Measurements from ENCODE around the gene STX8. TPM values are rescaled to one million over a fixed set of nuclear protein-coding genes. Genes with fewer than 3 reads are reported as not detected.

The STX8 gene
- total RNA-seq, 2 donors from 2014 or later = 46.6 to 72.4 TPM

DNA sequence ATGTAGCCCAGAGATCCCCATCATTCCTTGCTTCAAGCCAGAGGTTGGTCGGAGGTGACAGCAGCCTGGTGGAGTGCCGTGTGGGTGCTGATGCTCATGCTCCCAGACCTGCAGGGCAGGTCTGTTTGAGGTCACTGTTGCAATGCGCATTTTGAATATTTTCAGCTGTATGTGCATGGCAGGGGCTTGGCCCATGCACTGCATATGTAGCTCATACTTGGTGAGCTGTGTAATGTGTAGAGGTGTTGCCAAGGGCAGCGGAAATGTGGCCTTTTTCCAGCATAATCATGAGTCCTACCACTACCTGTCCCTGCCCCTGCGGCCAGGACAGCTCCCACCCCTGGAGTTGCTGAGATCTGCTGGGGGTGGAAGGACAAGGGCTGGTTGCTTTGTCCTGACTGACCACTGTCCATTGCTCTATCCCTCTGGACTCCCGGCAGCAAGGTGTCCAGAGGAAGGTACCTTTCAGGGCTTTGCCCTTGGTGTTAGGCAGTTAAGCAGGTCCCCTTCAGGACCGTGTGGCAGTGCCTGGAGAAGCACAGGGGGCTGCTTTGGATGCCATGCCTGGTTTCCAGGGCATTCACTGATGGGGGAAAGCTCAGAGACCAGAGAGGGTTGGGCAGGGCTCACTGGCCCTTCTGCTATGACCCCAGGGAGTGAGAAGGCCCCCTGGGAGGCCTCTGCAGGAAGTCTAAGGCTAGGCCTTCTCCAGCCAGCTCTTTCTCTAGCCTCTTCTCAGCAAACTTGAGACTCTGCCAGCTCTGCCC lies 339.2 kb downstream of the STX8 start:
- H3K27ac ChIP-seq = no peak overlapping the region
- no peak for DNase-seq (ENCODE audit: low spot score)
- intact Hi-C loops (cut with DNase I) = no loop called here
- no peaks in the 10 kb centered on the region for H3K4me1 ChIP-seq (replicated peaks)
- H3K27me3 ChIP-seq (replicated peaks; ENCODE audit: insufficient read depth) = no peaks in the 10 kb centered on the region
- WGBS = 90% methylated on average over 7 of the region's 7 CpGs
- TF ChIP-seq, protein P1, sequence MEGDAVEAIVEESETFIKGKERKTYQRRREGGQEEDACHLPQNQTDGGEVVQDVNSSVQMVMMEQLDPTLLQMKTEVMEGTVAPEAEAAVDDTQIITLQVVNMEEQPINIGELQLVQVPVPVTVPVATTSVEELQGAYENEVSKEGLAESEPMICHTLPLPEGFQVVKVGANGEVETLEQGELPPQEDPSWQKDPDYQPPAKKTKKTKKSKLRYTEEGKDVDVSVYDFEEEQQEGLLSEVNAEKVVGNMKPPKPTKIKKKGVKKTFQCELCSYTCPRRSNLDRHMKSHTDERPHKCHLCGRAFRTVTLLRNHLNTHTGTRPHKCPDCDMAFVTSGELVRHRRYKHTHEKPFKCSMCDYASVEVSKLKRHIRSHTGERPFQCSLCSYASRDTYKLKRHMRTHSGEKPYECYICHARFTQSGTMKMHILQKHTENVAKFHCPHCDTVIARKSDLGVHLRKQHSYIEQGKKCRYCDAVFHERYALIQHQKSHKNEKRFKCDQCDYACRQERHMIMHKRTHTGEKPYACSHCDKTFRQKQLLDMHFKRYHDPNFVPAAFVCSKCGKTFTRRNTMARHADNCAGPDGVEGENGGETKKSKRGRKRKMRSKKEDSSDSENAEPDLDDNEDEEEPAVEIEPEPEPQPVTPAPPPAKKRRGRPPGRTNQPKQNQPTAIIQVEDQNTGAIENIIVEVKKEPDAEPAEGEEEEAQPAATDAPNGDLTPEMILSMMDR (IDR thresholded peaks at IDR 0.05) = no peak
- TF ChIP-seq POLR2A (IDR thresholded peaks at IDR 0.05) = no peak
- no peak for TF ChIP-seq POLR2AphosphoS5 (IDR thresholded peaks at IDR 0.05)
- no peaks in the 10 kb centered on the region for H3K9me3 ChIP-seq
- H3K36me3 ChIP-seq = no peaks in the 10 kb centered on the region
- H3K4me3 ChIP-seq = no peak overlapping the region

DNA sequence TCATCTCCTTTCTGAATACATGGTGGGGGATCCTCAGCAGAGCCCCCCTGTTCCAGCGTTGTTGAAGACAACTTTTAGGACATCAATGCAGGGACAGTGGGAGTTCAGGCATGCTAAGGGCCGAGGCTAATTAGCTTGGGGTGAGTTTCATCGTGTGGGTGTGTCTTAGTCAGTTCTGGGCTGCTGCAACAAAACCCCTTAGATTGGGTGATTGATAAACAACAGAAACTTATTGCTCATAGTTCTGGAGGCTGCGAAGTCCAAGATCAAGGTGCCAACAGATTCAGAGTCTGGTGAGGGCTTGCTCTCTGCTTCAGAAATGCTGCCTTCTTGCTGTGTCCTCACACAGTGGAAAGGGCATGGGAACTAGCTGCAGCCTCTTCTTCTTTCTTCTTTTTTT lies 340.3 kb downstream of the STX8 start:
- Histone ChIP-seq H3K27me3 (replicated peaks; ENCODE audit: insufficient read depth) (no peaks in the 10 kb centered on the region), H3K4me1 (replicated peaks) (no peaks in the 10 kb centered on the region), H3K27ac (no peak overlapping the region), H3K4me3 (no peak overlapping the region), H3K36me3 (no peaks in the 10 kb centered on the region), H3K9me3 (no peaks in the 10 kb centered on the region)
- TF ChIP-seq POLR2AphosphoS5 (IDR thresholded peaks at IDR 0.05) = no peak
- TF ChIP-seq, protein P1 (IDR thresholded peaks at IDR 0.05) = no peak
- no peak for TF ChIP-seq POLR2A (IDR thresholded peaks at IDR 0.05)
- DNase-seq (ENCODE audit: low spot score) = no peak
- intact Hi-C loops (cut with DNase I) = no loop called here
- 93% methylated on average over 4 of the region's 4 CpGs for WGBS

DNA sequence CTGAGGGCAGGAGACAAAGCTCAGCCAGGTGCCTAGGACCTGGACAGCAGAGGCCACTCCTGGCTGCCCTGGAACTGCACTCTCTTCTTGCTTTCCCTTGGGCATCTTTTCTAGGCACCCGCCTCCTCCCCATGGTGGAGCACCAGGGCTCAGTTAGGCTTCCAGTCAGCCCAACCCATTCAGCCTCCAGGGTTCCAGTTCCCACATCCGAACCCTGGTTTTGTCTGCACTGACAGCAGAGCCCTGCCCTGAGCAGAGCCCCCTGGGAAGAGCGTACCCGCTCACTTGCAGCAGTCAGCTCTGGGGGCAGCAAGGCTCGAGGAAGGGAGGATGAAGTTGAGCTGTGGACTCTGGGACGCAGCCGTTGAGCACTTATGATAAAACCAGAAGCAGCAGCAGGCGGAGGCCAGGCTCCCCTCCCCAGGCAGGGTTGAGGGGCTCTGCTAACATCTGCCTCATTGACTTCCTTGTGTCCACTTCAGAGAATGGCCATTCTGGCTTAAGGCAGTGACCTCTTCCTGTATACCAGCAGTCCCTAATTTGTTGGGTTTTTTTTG lies 341.2 kb downstream of the STX8 start:
- Histone ChIP-seq H3K4me1 (replicated peaks) (no peaks in the 10 kb centered on the region), H3K9me3 (no peaks in the 10 kb centered on the region), H3K27ac (no peak overlapping the region), H3K36me3 (no peaks in the 10 kb centered on the region), H3K27me3 (replicated peaks; ENCODE audit: insufficient read depth) (no peaks in the 10 kb centered on the region), H3K4me3 (no peak overlapping the region)
- intact Hi-C loops (cut with DNase I) = no loop called here
- no peak for TF ChIP-seq POLR2A (IDR thresholded peaks at IDR 0.05)
- TF ChIP-seq, protein P1 (IDR thresholded peaks at IDR 0.05) = no peak
- TF ChIP-seq POLR2AphosphoS5 (IDR thresholded peaks at IDR 0.05) = no peak
- no peak for DNase-seq (ENCODE audit: low spot score)
- 91% methylated on average over 8 of the region's 8 CpGs for WGBS

DNA sequence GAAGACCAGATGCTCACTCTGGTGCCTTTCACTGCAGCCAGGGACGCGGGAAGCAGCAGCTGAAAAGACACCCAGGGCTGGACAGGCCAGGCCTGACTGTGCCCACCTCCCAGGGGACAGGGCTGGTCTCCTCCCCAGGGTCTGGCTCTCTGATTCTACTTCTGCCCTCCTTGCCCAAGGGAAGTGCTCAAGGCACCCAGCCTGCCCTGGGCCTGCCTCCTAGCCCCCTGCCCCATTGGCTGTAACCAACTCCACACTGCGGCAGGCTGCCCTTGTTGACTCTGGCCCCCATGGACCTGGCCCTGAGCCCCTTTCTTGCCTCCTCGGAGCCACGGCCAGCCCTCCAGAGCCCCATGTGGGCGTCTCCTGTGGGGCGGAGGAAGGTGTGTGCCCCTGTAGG lies 341.9 kb downstream of the STX8 start:
- no peak for DNase-seq (ENCODE audit: low spot score)
- WGBS = 100% methylated on average over 6 of the region's 7 CpGs
- Histone ChIP-seq H3K4me3 (no peak overlapping the region), H3K36me3 (no peaks in the 10 kb centered on the region), H3K27ac (no peak overlapping the region), H3K4me1 (replicated peaks) (no peaks in the 10 kb centered on the region), H3K9me3 (no peaks in the 10 kb centered on the region), H3K27me3 (replicated peaks; ENCODE audit: insufficient read depth) (no peaks in the 10 kb centered on the region)
- intact Hi-C loops (cut with DNase I) = no loop called here
- no peak for TF ChIP-seq POLR2AphosphoS5 (IDR thresholded peaks at IDR 0.05)
- no peak for TF ChIP-seq POLR2A (IDR thresholded peaks at IDR 0.05)
- TF ChIP-seq, protein P1 (IDR thresholded peaks at IDR 0.05) = no peak

DNA sequence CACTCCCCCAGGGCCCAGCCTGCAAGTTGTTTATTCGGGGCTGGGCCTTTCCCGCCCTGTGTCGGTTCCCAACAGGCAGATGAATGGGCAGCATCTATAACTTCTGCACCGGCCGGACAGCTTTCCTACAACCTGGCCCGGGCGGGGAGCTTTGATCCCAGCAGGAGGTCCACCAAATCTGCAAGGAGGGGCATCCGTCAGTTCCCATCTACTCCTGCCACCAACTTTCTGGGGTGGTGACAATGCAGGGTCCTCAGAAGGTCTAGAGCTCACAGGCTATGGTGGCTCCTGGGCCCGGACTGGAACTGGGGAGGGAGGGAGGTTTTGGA lies 342.4 kb downstream of the STX8 start:
- intact Hi-C loops (cut with DNase I) = no loop called here
- no peak for DNase-seq (ENCODE audit: low spot score)
- H3K4me3 ChIP-seq = no peak overlapping the region
- H3K27ac ChIP-seq = no peak overlapping the region
- TF ChIP-seq, protein P1 (IDR thresholded peaks at IDR 0.05) = no peak
- TF ChIP-seq POLR2A (IDR thresholded peaks at IDR 0.05) (no peak), POLR2AphosphoS5 (IDR thresholded peaks at IDR 0.05) (no peak)
- no peaks in the 10 kb centered on the region for H3K27me3 ChIP-seq (replicated peaks; ENCODE audit: insufficient read depth)
- no peaks in the 10 kb centered on the region for H3K4me1 ChIP-seq (replicated peaks)
- no peaks in the 10 kb centered on the region for H3K36me3 ChIP-seq
- WGBS = 65% methylated on average over 9 of the region's 9 CpGs
- no peaks in the 10 kb centered on the region for H3K9me3 ChIP-seq

Measured in prostate gland (tissue), 2 donors.